Trophoblast cell (in vitro differentiated cells and primary cell): ENCODE results near the gene MTPN.
A peak's percentile ranks its signal among the peaks of the same experiment; 100 is the strongest.

Experiments
- DNase-seq, 2 donors: peaks; one replicate each; pipeline ENCODE4 v3.0.0-alpha.2; 2016
- H2AFZ ChIP-seq: 2 replicates; pipeline ENCODE4 v1.6.1; 2013; ENCODE audit warnings: low read length, moderate library complexity, mild to moderate bottlenecking; ENCODE audit not compliant: insufficient read depth, poor library complexity
- H2AK5ac ChIP-seq: 2 replicates; pipeline ENCODE4 v1.6.1; 2013; ENCODE audit warnings: mild to moderate bottlenecking, low read length
- H2BK120ac ChIP-seq: 2 replicates; pipeline ENCODE4 v1.6.1; 2013; ENCODE audit warnings: low read length, mild to moderate bottlenecking, moderate library complexity; ENCODE audit not compliant: insufficient read depth, poor library complexity
- H2BK12ac ChIP-seq: 2 replicates; pipeline ENCODE4 v1.6.1; 2013; ENCODE audit warnings: mild to moderate bottlenecking, low read length, moderate library complexity
- H2BK5ac ChIP-seq: 2 replicates; pipeline ENCODE4 v1.6.1; 2013; ENCODE audit warnings: low read length, low read depth, moderate library complexity, mild to moderate bottlenecking; ENCODE audit not compliant: poor library complexity
- H3K14ac ChIP-seq: 2 replicates; pipeline ENCODE4 v1.6.1; 2013; ENCODE audit warnings: mild to moderate bottlenecking, low read length
- H3K18ac ChIP-seq: 2 replicates; pipeline ENCODE4 v1.6.1; 2013; ENCODE audit warnings: mild to moderate bottlenecking, low read length
- H3K23ac ChIP-seq: 2 replicates; pipeline ENCODE4 v1.6.1; 2013; ENCODE audit warnings: low read length
- H3K27ac ChIP-seq: 2 replicates; pipeline ENCODE4 v1.5.1; 2013; ENCODE audit warnings: low read depth, mild to moderate bottlenecking, inconsistent platforms, low read length, moderate library complexity
- H3K27me3 ChIP-seq: 2 replicates; pipeline ENCODE4 v1.6.1; 2013; ENCODE audit warnings: inconsistent platforms, mild to moderate bottlenecking, low read length, moderate library complexity; ENCODE audit not compliant: insufficient read depth
- H3K36me3 ChIP-seq, 2 experiments: 1 replicate in 1 of 2; 2 replicates in 1 of 2; pipeline ENCODE4 v1.6.1; 2013; ENCODE audit warnings: low read length in 2 of 2, mild to moderate bottlenecking in 2 of 2, moderate library complexity in 1 of 2; ENCODE audit not compliant: insufficient read depth in 2 of 2, control insufficient read depth in 1 of 2
- H3K4ac ChIP-seq: 2 replicates; pipeline ENCODE4 v1.6.1; 2013; ENCODE audit warnings: low read depth, mild to moderate bottlenecking, low read length, moderate library complexity
- H3K4me1 ChIP-seq, 2 experiments: 1 replicate in 1 of 2; 2 replicates in 1 of 2; pipeline ENCODE4 v1.6.1; 2013; ENCODE audit warnings: low read length in 2 of 2, mild to moderate bottlenecking in 2 of 2, moderate library complexity in 1 of 2; ENCODE audit not compliant: insufficient read depth in 2 of 2, control insufficient read depth in 1 of 2
- H3K4me2 ChIP-seq: 2 replicates; pipeline ENCODE4 v1.6.1; 2013; ENCODE audit warnings: inconsistent platforms, mild to moderate bottlenecking, low read length, moderate library complexity
- H3K4me3 ChIP-seq: 2 replicates; pipeline ENCODE4 v1.5.1; 2013; ENCODE audit warnings: mild to moderate bottlenecking, low read depth, low read length, inconsistent platforms
- H3K79me1 ChIP-seq: one replicate; pipeline ENCODE4 v1.6.1; 2013; ENCODE audit warnings: low read length
- H3K79me2 ChIP-seq: 2 replicates; pipeline ENCODE4 v1.6.1; 2013; ENCODE audit warnings: low read length, mild to moderate bottlenecking; ENCODE audit not compliant: control insufficient read depth, insufficient read depth, poor library complexity
- H3K9ac ChIP-seq: 2 replicates; pipeline ENCODE4 v1.6.1; 2013; ENCODE audit warnings: mild to moderate bottlenecking, low read length
- H3K9me3 ChIP-seq: 2 replicates; pipeline ENCODE4 v1.6.1; 2013; ENCODE audit warnings: low read depth, mild to moderate bottlenecking, control low read depth, inconsistent platforms, low read length; ENCODE audit not compliant: insufficient read depth
- H4K12ac ChIP-seq: 2 replicates; pipeline ENCODE4 v1.6.1; 2013; ENCODE audit warnings: low read depth, mild to moderate bottlenecking, low read length, moderate library complexity
- H4K8ac ChIP-seq: 2 replicates; pipeline ENCODE4 v1.6.1; 2013; ENCODE audit warnings: low read depth, mild to moderate bottlenecking, low read length, moderate library complexity
- H4K91ac ChIP-seq: one replicate; pipeline ENCODE4 v1.6.1; 2013; ENCODE audit warnings: low read depth, mild to moderate bottlenecking, low read length, moderate library complexity
- WGBS: extraction: QIAGEN DNeasy Blood & Tissue Kit; methylation state at CpG from one replicate; pipeline ENCODE4 v1.1.7; 2013; ENCODE audit warnings: missing lambda C conversion rate; ENCODE audit not compliant: insufficient read length, insufficient coverage; ENCODE audit errors: extremely low coverage; 5-methylcytosine and 5-hydroxymethylcytosine counted together

The MTPN gene

GRCh38 chr7:135905858-135906257, 71.3 kb downstream of the MTPN start:
- H2BK120ac ChIP-seq: no peak overlapping the region

GRCh38 chr7:135905355-135905754, 71.8 kb downstream of the MTPN start:
- H3K79me2 ChIP-seq: no peaks in the 10 kb centered on the region
- no peak overlapping the region for H3K9ac ChIP-seq
- H2AK5ac ChIP-seq: no peak overlapping the region
- H3K23ac ChIP-seq: no peak overlapping the region
- H2AFZ ChIP-seq: no peak overlapping the region
- H3K27me3 ChIP-seq: no peaks in the 10 kb centered on the region
- H3K4me2 ChIP-seq: no peak overlapping the region
- no peak overlapping the region for H3K4ac ChIP-seq
- no peaks in the 10 kb centered on the region for H3K4me1 ChIP-seq
- no peak overlapping the region for H2BK120ac ChIP-seq
- no peaks in the 10 kb centered on the region for H3K79me1 ChIP-seq
- H3K4me3 ChIP-seq: no peak overlapping the region
- no peak overlapping the region for H3K18ac ChIP-seq
- H3K14ac ChIP-seq: no peak overlapping the region
- H4K8ac ChIP-seq: no peak overlapping the region
- no peak overlapping the region for H2BK5ac ChIP-seq
- H3K36me3 ChIP-seq: no peaks in the 10 kb centered on the region
- H3K27ac ChIP-seq: no peak overlapping the region
- no CpG with 5 or more reads among the region's 4 CpGs for WGBS
- H3K9me3 ChIP-seq: no peaks in the 10 kb centered on the region
- peak in 1 of 2 donors; percentile 13 for DNase-seq
- H4K12ac ChIP-seq: no peak overlapping the region
- no peak overlapping the region for H2BK12ac ChIP-seq
- no peak overlapping the region for H4K91ac ChIP-seq

More at GRCh38 chr7:135905858-135906257, 71.3 kb downstream of the MTPN start:
- Histone ChIP-seq H3K23ac (no peak overlapping the region), H4K91ac (no peak overlapping the region), H3K4me2 (no peak overlapping the region), H3K4me1 (no peaks in the 10 kb centered on the region), H3K79me2 (no peaks in the 10 kb centered on the region), H4K8ac (no peak overlapping the region), H3K36me3 (no peaks in the 10 kb centered on the region), H3K9ac (no peak overlapping the region), H2AK5ac (no peak overlapping the region), H3K27ac (no peak overlapping the region), H3K18ac (no peak overlapping the region), H3K79me1 (no peaks in the 10 kb centered on the region), H3K4ac (no peak overlapping the region), H3K27me3 (no peaks in the 10 kb centered on the region), H2AFZ (no peak overlapping the region), H3K14ac (no peak overlapping the region), H2BK12ac (no peak overlapping the region), H2BK5ac (no peak overlapping the region), H3K4me3 (no peak overlapping the region), H3K9me3 (no peaks in the 10 kb centered on the region), H4K12ac (no peak overlapping the region)
- DNase-seq: no peak
- no CpG with 5 or more reads among the region's 4 CpGs for WGBS

GRCh38 chr7:135904282-135904681, 72.9 kb downstream of the MTPN start:
- peak; percentile 57 to 72 for DNase-seq
- Histone ChIP-seq H3K27ac (no peak overlapping the region), H3K9me3 (no peaks in the 10 kb centered on the region), H2AFZ (no peak overlapping the region), H3K4me1 (no peaks in the 10 kb centered on the region), H3K79me1 (no peaks in the 10 kb centered on the region), H2AK5ac (no peak overlapping the region), H2BK12ac (no peak overlapping the region), H3K79me2 (no peaks in the 10 kb centered on the region), H4K8ac (no peak overlapping the region), H3K18ac (no peak overlapping the region), H4K91ac (no peak overlapping the region), H2BK120ac (no peak overlapping the region), H3K9ac (no peak overlapping the region), H3K14ac (no peak overlapping the region), H3K4me2 (no peak overlapping the region), H4K12ac (no peak overlapping the region), H3K4me3 (no peak overlapping the region), H3K27me3 (no peaks in the 10 kb centered on the region), H2BK5ac (no peak overlapping the region), H3K4ac (no peak overlapping the region), H3K23ac (no peak overlapping the region), H3K36me3 (no peaks in the 10 kb centered on the region)
- WGBS: no CpG with 5 or more reads among the region's 3 CpGs

GRCh38 chr7:135901585-135902540, 75.3 kb downstream of the MTPN start:
- no peak overlapping the region for H4K12ac ChIP-seq
- no peak overlapping the region for H2AFZ ChIP-seq
- no peaks in the 10 kb centered on the region for H3K9me3 ChIP-seq
- H3K14ac ChIP-seq: no peak overlapping the region
- H3K79me1 ChIP-seq: no peaks in the 10 kb centered on the region
- no peak overlapping the region for H3K4me2 ChIP-seq
- DNase-seq: no peak
- no peak overlapping the region for H3K27ac ChIP-seq
- H3K18ac ChIP-seq: no peak overlapping the region
- no peak overlapping the region for H4K8ac ChIP-seq
- H3K4me1 ChIP-seq: no peaks in the 10 kb centered on the region
- no peak overlapping the region for H4K91ac ChIP-seq
- H2AK5ac ChIP-seq: no peak overlapping the region
- H3K36me3 ChIP-seq: no peaks in the 10 kb centered on the region
- H3K79me2 ChIP-seq: no peaks in the 10 kb centered on the region
- no CpG with 5 or more reads among the region's 6 CpGs for WGBS
- no peak overlapping the region for H2BK120ac ChIP-seq
- H2BK5ac ChIP-seq: no peak overlapping the region
- no peak overlapping the region for H3K4ac ChIP-seq
- no peaks in the 10 kb centered on the region for H3K27me3 ChIP-seq
- no peak overlapping the region for H3K4me3 ChIP-seq
- no peak overlapping the region for H2BK12ac ChIP-seq
- no peak overlapping the region for H3K23ac ChIP-seq
- H3K9ac ChIP-seq: no peak overlapping the region
